ENCODE data around the gene SLC8A3. TPM values are rescaled to one million over a fixed set of nuclear protein-coding genes. Genes with fewer than 3 reads are reported as not detected.

The SLC8A3 gene
- total RNA-seq, 4 donors from 2014 or later, result 0.21 to 0.76 TPM; not detected in 2

DNA sequence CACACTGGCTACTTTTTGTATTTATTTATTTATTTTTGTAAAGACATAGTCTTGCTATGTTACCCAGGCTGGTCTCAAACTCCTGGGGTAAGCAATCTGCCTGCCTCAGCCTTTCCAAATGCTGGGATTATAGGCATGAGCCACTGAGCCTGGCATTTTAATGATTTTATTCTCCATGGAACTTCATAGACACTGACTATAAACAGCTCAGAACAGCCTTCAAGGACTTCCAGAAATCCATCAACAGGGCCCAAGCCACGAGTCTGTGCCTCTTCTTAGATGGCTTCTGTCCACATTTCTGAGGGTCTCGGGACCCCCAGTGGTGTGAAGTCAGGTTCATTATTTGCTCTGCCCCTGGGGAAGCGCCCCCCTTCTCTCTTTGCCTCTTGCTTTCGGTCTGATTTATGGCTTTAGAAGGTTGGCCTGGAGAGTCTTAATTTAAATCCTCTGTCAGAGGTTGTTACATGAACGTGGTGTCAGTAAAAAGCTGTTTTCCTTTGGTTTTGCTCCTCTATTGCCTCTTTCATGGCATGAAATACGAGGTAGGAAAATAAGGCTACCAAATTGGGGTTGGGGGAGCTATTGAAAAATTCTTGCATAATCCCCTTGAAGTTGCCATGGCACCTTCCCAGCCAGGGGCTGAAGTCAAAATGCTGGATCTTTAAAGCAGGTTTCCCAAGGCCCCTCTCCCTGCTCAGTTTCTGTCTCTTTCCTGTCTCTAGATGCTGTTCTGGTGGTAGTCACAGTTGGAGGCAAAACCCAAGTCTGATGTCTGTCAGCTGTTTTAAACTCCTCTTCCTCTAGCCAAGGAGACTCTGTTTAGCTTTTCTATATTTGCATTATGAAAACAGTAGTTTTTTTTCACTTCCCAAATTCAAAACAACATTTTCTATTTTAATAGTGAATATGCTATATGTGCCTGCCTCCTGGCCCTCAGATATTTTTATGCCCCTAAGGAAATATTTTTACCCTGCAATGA is 180.2 kb downstream of the SLC8A3 start:
- H3K9me3 ChIP-seq, result no peaks in the 10 kb centered on the region
- H3K4me3 ChIP-seq, result no peak overlapping the region
- H3K36me3 ChIP-seq, result no peaks in the 10 kb centered on the region
- no peaks in the 10 kb centered on the region for H3K27me3 ChIP-seq
- no peak for DNase-seq (ENCODE audit: low spot score in 2 of 2)
- TF ChIP-seq POLR2A (IDR thresholded peaks at IDR 0.05) (no peak), EP300 (IDR thresholded peaks at IDR 0.05) (no peak), POLR2AphosphoS5 (IDR thresholded peaks at IDR 0.05) (no peak)
- TF ChIP-seq, protein P1, sequence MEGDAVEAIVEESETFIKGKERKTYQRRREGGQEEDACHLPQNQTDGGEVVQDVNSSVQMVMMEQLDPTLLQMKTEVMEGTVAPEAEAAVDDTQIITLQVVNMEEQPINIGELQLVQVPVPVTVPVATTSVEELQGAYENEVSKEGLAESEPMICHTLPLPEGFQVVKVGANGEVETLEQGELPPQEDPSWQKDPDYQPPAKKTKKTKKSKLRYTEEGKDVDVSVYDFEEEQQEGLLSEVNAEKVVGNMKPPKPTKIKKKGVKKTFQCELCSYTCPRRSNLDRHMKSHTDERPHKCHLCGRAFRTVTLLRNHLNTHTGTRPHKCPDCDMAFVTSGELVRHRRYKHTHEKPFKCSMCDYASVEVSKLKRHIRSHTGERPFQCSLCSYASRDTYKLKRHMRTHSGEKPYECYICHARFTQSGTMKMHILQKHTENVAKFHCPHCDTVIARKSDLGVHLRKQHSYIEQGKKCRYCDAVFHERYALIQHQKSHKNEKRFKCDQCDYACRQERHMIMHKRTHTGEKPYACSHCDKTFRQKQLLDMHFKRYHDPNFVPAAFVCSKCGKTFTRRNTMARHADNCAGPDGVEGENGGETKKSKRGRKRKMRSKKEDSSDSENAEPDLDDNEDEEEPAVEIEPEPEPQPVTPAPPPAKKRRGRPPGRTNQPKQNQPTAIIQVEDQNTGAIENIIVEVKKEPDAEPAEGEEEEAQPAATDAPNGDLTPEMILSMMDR (IDR thresholded peaks at IDR 0.05), result no peak
- WGBS, result 51% methylated on average over 6 of the region's 6 CpGs
- H3K27ac ChIP-seq, result no peak overlapping the region
- H3K4me1 ChIP-seq, result peaks cover 3% of the 10 kb centered on the region

DNA sequence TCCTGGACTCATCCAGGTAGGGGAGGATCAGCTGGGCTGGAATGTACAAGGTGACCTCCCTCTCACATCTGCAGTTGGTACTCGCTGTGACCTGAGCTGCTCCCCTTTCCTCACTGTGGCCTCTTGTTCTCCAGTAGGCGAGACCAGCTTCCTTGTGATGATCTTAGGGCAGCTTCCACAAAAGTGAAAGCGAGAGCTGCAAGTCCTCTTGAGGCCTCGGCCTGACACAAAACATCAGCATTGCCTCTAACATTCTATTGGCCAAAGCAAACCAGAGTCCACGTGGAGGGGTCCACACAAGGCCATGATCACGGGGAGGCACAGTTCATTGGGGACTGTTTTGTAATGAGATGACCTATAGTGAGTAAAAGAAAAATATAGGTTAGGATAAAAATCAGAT is 182.1 kb downstream of the SLC8A3 start:
- H3K27ac ChIP-seq, result no peak overlapping the region
- no peaks in the 10 kb centered on the region for H3K36me3 ChIP-seq
- WGBS, result 88% methylated on average over 6 of the region's 6 CpGs
- H3K4me3 ChIP-seq, result no peak overlapping the region
- DNase-seq (ENCODE audit: low spot score in 2 of 2), result no peak
- H3K9me3 ChIP-seq, result no peaks in the 10 kb centered on the region
- H3K4me1 ChIP-seq, result peaks cover 3% of the 10 kb centered on the region
- no peaks in the 10 kb centered on the region for H3K27me3 ChIP-seq
- TF ChIP-seq, protein P1 (IDR thresholded peaks at IDR 0.05), result no peak
- TF ChIP-seq EP300 (IDR thresholded peaks at IDR 0.05) (no peak), POLR2AphosphoS5 (IDR thresholded peaks at IDR 0.05) (no peak), POLR2A (IDR thresholded peaks at IDR 0.05) (no peak)

DNA sequence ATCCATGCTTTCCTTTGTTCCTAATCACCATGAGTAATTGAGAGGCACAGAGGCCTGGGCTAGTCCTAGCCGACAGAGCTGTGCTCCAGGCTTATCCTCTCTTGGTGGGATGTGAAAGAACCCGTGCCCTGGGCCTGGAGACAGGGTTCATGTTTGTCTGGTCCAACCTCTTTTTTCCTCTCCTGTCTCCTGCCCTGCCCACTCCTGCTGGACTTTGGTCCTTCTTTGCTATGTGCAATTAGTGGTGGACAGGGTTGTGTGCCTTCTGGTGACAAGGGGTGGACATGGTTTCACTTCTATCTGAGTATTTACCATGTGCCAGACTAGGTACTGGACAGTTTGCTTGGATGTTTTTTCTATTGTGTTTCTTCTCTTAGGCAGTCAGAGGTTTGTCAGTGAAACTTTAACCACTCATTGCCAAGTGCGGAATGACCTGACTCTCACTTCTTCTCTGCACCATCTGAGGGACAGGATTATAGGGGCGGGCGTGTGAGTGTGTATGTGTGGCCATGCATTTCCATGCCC is 183.4 kb downstream of the SLC8A3 start:
- 79% methylated on average over 5 of the region's 5 CpGs for WGBS
- DNase-seq (ENCODE audit: low spot score in 2 of 2), result no peak
- Histone ChIP-seq H3K27me3 (no peaks in the 10 kb centered on the region), H3K27ac (no peak overlapping the region), H3K9me3 (no peaks in the 10 kb centered on the region), H3K4me3 (no peak overlapping the region), H3K4me1 (peaks cover 3% of the 10 kb centered on the region), H3K36me3 (no peaks in the 10 kb centered on the region)
- no peak for TF ChIP-seq POLR2A (IDR thresholded peaks at IDR 0.05)
- TF ChIP-seq, protein P1 (IDR thresholded peaks at IDR 0.05), result no peak
- no peak for TF ChIP-seq EP300 (IDR thresholded peaks at IDR 0.05)
- no peak for TF ChIP-seq POLR2AphosphoS5 (IDR thresholded peaks at IDR 0.05)

DNA sequence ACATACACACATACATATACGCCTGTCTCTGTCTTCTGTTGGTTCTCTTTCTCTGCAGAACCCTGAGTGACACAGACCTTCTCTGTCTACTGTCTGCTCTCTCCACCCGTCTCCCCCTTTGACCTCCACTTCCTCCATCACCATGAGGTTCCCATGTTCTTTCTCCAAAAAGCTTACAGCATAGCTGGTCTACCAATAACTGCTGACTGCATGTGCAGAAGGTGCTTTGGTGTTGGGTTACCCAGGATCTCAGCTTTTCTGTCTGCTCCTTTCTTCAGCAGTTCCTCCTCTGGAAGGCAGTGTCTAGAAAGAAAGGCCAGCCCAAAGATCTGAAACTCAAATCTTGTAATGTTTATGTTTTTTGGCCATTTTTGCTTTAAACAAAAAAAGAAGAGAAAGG is 184.0 kb downstream of the SLC8A3 start:
- WGBS, result 74% methylated on average over 2 of the region's 2 CpGs
- no peak for TF ChIP-seq EP300 (IDR thresholded peaks at IDR 0.05)
- TF ChIP-seq POLR2AphosphoS5 (IDR thresholded peaks at IDR 0.05), result no peak
- TF ChIP-seq, protein P1 (IDR thresholded peaks at IDR 0.05), result no peak
- TF ChIP-seq POLR2A (IDR thresholded peaks at IDR 0.05), result no peak
- H3K4me3 ChIP-seq, result no peak overlapping the region
- no peak overlapping the region for H3K27ac ChIP-seq
- no peaks in the 10 kb centered on the region for H3K27me3 ChIP-seq
- no peaks in the 10 kb centered on the region for H3K4me1 ChIP-seq
- no peak for DNase-seq (ENCODE audit: low spot score in 2 of 2)
- H3K9me3 ChIP-seq, result no peaks in the 10 kb centered on the region
- H3K36me3 ChIP-seq, result no peaks in the 10 kb centered on the region
